Measurements from ENCODE around the gene RIPK3.

Gene RIPK3

GRCh38 chr14:24300326-24300980 lies 39.3 kb downstream of the RIPK3 start:
- no peak for DNase-seq (ENCODE audit: low spot score)

DNA sequence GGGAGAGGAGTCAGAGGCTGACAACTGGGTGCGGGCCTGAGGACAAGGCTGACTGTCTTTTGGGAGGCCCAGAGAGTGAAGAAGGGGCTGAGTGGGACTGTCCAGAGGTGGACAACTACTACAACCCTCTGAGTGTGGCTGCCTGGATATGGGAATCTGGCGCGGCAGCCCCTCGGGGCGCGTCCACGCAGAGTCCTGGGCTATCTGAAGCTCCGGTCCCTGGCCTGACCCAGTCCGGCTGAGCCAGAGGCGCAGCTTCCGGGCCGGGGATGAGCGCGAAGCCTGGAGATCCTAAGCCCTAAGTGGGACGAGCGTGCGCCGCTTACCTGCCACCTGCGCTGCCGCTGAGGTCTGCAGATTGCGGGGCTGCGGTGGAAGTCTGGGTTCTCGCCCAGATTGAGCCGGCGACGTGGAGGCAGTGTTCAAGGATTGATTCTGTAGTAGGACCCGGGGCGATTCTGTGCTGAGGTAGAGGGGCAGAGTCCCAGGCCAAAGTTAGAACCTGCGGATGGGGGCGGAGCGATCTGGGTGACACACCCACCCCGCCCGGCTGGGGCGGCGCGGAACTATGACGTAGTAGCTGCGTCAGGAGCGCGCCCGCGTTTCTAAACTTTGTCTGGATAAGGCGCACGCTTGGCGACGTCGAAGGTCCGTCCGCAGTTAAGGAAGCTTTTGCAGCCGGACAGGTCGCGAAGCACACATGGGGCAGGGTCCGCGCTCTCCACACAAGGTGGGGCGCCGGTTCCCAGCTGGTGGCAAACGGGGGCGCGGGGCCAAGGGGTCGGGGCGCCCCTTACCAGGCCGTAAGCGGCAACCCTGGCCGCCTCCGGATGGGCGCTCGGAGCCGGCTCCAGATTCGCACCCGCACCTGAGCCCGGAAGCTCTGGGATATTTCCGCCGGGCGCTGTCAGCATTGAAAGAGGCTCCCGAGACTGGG lies 40.3 kb downstream of the RIPK3 start, which contains the start of the genes DHRS1 and NOP9:
Gene DHRS1 (minus strand): TSS at position 526 of the 937 bp plus-strand sequence. CDS start 674 bp downstream, outside the sequence.
Gene NOP9 (plus strand): TSS at position 596 of the 937 bp plus-strand sequence. CDS start 105 bp downstream, at position 701.
- peak; percentile 97 for DNase-seq (ENCODE audit: low spot score)

DNA sequence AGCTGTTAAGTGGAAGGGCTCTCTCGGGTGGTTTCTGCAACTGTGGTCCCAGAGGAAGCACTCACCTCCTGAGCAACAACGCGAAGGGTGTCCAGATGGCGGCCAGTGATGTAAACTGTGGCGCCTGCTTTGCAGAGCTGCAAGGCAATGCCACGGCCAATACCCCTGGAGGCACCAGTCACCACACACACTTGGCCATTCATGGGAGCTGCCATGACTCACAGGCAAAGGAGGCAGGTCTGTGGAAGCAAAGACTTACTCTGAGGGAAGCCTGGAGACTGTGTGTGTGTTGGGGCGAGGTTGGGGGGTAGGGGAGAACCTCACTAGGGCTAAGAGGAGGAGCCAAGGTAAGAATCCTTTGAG lies 40.9 kb downstream of the RIPK3 start:
- peak; percentile 79 for DNase-seq (ENCODE audit: low spot score)

DNA sequence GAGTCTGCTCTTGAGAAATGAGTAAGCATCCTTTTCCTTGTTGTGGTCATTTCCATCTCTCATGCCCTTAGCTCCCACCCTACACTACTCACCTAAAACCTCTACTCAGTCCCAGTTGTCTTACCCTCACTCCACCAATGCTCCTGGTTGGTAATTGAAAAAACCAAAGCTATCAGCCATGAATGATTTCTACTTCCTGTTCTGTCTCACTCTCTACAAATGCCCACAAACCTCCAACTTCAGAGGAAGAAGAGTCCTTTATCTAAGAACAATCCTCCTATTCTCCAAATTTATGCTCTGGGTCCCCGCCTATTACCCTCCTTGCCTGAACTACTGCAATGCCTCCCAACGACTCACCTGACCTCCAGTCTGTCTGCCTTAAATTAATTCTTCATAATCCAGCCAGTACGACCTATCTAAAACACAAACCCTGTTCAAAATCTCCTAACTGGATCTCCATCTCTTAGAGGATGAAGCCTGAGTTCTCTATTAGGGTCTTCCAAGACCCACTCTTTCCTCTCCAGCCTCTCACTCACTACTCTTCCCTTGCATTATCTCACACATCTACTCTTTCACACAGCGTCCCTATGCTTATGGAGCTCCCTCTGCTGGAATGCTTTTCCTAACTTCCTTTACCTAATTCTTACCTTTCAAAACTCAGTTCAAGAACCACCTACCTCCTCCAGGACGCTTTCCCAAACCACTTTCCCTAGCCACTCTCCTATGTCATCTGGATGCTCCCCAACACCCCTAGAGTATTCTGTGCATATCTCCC lies 42.4 kb downstream of the RIPK3 start:
- DNase-seq (ENCODE audit: low spot score), result no peak

GRCh38 chr14:24296341-24297157 lies 43.2 kb downstream of the RIPK3 start:
- DNase-seq (ENCODE audit: low spot score), result peak; percentile 90

- DNase-seq (ENCODE audit: low spot score), result no peak
These were observed 46.3 kb downstream of the RIPK3 start for GRCh38 chr14:24293525-24293924.

DNA sequence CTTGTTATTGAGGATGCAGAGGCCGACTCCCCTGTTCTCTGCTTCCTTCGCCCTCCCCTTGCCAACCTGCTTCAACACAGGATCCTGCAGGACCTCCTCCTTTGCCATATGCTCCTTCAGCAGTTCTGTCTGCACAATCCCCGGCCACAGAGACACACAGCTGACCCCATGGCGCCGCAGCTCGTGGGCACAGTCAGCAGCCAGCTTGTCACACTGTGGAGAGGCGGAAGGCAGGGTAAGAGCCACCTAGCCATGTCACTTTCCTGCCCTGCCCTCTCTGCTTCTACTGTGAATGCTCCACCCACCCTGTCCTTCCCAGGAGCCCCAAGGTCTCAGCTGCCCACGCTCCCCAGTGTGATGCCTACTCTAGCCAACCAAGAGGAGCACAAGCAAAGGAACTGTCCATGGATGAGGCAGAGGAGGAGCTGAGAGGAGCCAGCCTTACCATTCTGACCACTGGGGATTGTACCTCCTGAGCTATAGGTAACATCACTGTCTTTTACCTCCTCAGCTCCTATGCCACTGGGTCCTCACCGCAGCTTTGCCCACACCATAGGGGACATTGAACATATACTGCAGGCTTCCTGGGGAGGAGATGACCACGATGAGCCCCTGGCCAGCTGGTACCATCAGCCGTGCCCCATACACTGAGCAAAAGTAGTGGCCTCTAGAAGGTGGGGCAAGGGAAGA lies 47.5 kb downstream of the RIPK3 start:
- no peak for DNase-seq (ENCODE audit: low spot score)

- no peak for DNase-seq (ENCODE audit: low spot score)
These were observed 48.2 kb downstream of the RIPK3 start for GRCh38 chr14:24291446-24292117.

DNA sequence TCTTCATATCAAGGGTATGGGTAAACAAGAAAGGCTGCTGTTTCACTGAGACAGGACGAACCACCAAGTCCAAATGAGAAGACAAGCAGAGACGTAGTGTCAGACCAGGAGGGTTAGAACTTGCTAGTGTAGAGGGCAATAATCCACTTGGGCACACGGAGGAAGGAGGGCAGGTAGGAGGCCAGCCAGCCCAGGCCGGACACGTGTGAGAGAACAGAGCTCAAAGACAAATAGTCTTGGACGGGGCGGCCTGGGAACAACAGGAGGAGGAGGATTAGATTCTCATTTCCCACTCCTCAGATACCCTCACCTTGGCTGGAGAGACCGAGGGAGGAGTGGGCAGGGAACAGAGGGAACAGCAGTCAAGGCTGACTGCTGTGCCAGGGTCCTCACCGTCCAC lies 49.0 kb downstream of the RIPK3 start:
- DNase-seq (ENCODE audit: low spot score), result no peak

DNA sequence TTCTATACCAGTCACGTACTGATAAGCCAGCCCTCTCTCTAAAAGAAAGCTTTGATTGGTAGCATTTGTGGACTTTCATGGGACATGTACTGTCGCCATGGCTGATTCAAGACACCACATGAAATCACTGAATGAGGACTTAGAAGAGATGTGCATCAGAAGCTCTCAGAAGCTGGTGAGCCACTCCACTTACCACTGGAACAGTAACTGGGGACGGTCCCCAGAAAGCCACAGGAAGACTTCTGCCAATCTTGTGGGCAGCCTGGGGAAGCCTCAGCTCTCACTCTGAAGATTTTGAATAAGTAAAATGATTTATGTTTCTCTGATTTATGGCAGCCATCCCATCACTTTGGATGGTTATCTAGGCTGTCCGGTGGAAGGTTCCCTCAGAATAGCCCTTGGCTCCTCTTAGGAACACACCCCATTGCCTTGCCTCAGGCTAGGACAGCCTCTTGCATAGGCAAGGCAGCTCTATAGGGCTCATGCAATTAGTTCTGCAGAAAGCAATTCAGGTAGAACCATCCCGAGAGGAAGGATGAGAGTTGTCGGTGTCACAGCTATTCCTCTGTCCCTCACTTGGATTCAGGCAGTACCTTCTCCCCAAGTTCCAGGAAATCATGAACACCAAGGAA lies 50.0 kb downstream of the RIPK3 start:
- no peak for DNase-seq (ENCODE audit: low spot score)

- DNase-seq (ENCODE audit: low spot score), result no peak
These were observed 52.8 kb downstream of the RIPK3 start for GRCh38 chr14:24286996-24287395.

Measured in AG20443 (cell line).